SH-SY5Y (cell line): ENCODE results near the gene KDM4B.

Experiments
- GATA2 ChIP-seq: IDR thresholded peaks from 2 replicates; pipeline ENCODE4 v1.6.1; 2011; ENCODE audit warnings: mild to moderate bottlenecking, low read depth, low read length
- GATA3 ChIP-seq: IDR thresholded peaks from 2 replicates; pipeline ENCODE4 v1.6.1; 2011; ENCODE audit warnings: low read depth, mild to moderate bottlenecking, low read length, moderate library complexity

DNA sequence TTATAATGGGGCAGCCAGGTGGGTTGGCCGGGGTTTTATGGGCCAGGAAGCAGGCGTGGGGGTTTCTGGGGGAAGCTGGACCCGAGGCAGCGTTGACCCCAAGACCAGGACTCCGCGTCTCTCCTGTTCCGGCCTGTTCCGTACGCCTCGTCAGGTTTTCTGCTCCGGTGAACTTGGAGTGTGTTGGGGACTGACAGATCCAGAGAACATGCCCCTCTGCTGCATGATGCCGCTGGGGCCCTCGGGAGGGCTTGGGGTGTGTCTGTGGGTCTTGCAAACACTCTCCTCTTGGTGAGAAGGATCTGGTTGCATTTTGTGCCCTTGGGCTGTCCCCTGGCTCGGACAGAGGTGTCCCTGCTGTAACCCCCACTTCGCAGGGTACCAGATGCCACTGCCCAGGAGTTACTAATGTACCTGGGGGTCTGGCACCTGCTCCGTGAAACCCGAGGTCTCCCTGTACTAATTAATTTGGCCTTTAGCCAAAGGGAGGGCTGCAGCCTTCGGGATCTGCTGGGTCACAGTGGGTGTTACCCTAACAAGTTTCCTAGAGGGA, 15.6 kb downstream of the KDM4B start:
- no peak for TF ChIP-seq GATA2
- TF ChIP-seq GATA3: no peak
